ENCODE results near the gene VWA3B.
"Not testable (repeated sequence)": the region's sequence is repeated elsewhere in the genome, so short reads cannot be mapped to it uniquely, and the experiment has no call there.

- TF ChIP-seq EZH2 (IDR thresholded peaks at IDR 0.05); POLR2AphosphoS5 (IDR thresholded peaks at IDR 0.05; ENCODE audit: borderline replicate concordance, low read depth, low read length): not testable (repeated sequence)
Observed at GRCh38 chr2:98130073-98130472, 43.1 kb downstream of the VWA3B start.
